K562 (cell line): ENCODE results near the gene ZNF106. TPM values are rescaled to one million over a fixed set of nuclear protein-coding genes. Genes with fewer than 3 reads are reported as not detected.

Source experiments
- ARID3A ChIP-seq: IDR thresholded peaks from 2 replicates; pipeline ENCODE4 v1.6.1; 2012; ENCODE audit warnings: low read depth, low read length, improper control_type of control experiment, borderline replicate concordance
- ESRRB ChIP-seq: fragments of 250-450 bp; sonication (Bioruptor Pico); IDR thresholded peaks from 2 replicates; pipeline ENCODE4 v1.5.0; 2020; ENCODE audit warnings: mild to moderate bottlenecking, moderate library complexity, borderline replicate concordance
- FUS ChIP-seq: fragments of 200-400 bp; formaldehyde crosslinking; optimal IDR thresholded peaks from 2 replicates; pipeline ENCODE3; 2017; ENCODE audit warnings: low read depth, low read length
- GABPB1 ChIP-seq: sonication (generic); formaldehyde crosslinking; IDR thresholded peaks from 2 replicates; pipeline ENCODE4 v1.8.0; 2022; ENCODE audit warnings: mild to moderate bottlenecking, missing genetic modification reagents
- GATAD2B ChIP-seq: fragments of 450-650 bp; IDR thresholded peaks from 2 replicates; pipeline ENCODE4 v1.6.1; 2017; ENCODE audit warnings: mild to moderate bottlenecking, borderline replicate concordance
- HCFC1 ChIP-seq: IDR thresholded peaks from 2 replicates; pipeline ENCODE4 v1.6.1; 2012; ENCODE audit warnings: low read depth, low read length, improper control_type of control experiment
- HES1 ChIP-seq: fragments of 450-650 bp; IDR thresholded peaks from 2 replicates; pipeline ENCODE4 v1.6.1; 2016; ENCODE audit warnings: low read depth, mild to moderate bottlenecking, moderate library complexity
- IRF2 ChIP-seq: sonication (generic); formaldehyde crosslinking; IDR thresholded peaks from 2 replicates; pipeline ENCODE4 v1.8.1; 2022; ENCODE audit warnings: mild to moderate bottlenecking, missing genetic modification reagents
- JUND ChIP-seq, 2 experiments: IDR thresholded peaks; 2 replicates in 1 of 2; 3 replicates in 1 of 2; pipeline ENCODE4 v1.6.1; 2011; ENCODE audit warnings: borderline replicate concordance in 2 of 2, low read depth in 2 of 2, low read length in 2 of 2, improper control_type of control experiment in 1 of 2, missing biosample characterization in 1 of 2, missing genetic modification characterization in 1 of 2, missing genetic modification reagents in 1 of 2
- MAFK ChIP-seq: IDR thresholded peaks from 2 replicates; pipeline ENCODE4 v1.6.1; 2011; ENCODE audit warnings: low read length, improper control_type of control experiment
- SETDB1 ChIP-seq: IDR thresholded peaks from one replicate; pipeline ENCODE4 v1.6.1; 2012; ENCODE audit warnings: low read length, control low read depth, inconsistent platforms
- SMARCA4 ChIP-seq: fragments of 450-650 bp; IDR thresholded peaks from 2 replicates; pipeline ENCODE4 v1.6.1; 2016
- STAT5A ChIP-seq: IDR thresholded peaks from 2 replicates; pipeline ENCODE4 v1.6.1; 2012; ENCODE audit warnings: low read length, inconsistent platforms, borderline replicate concordance
- TCFL5 ChIP-seq: fragments of 250-450 bp; sonication (Bioruptor Pico); conservative IDR thresholded peaks from 2 replicates; pipeline ENCODE4 v1.6.1; 2021; ENCODE audit warnings: mild to moderate bottlenecking, moderate library complexity, matching md5 sums
- ZBTB8A ChIP-seq: fragments of 450-650 bp; IDR thresholded peaks from 2 replicates; pipeline ENCODE4 v1.6.1; 2018; ENCODE audit warnings: mild to moderate bottlenecking, moderate library complexity; ENCODE audit not compliant: partially characterized antibody
- ZNF134 ChIP-seq: fragments of 250-450 bp; sonication (Bioruptor Pico); conservative IDR thresholded peaks from 2 replicates; pipeline ENCODE4 v1.4.0; 2020
- ZNF384 ChIP-seq: IDR thresholded peaks from 2 replicates; pipeline ENCODE4 v1.6.1; 2012; ENCODE audit warnings: low read depth, low read length, improper control_type of control experiment
- ZNF655 ChIP-seq: fragments of 250-450 bp; sonication (Bioruptor Pico); IDR thresholded peaks from 2 replicates; pipeline ENCODE4 v1.5.0; 2021
- ZSCAN29 ChIP-seq: fragments of 450-650 bp; IDR thresholded peaks from 2 replicates; pipeline ENCODE4 v1.6.1; 2017
- polyA plus RNA-seq, 8 experiments: library from polyadenylated mRNA; depleted of rRNA in 4 of 8; stranded (reverse) in 5 of 8; unstranded in 3 of 8; fragments of >200 nt; fragmentation: Nextera tagmentation in 2 of 8; fragmentation: Illumina TruSeq in 1 of 8; extraction: Ambion mirVana in 2 of 8; extraction: Trizol in 1 of 8; gene quantifications; 2 replicates each; pipeline versions ENCODE4 v1.2.1 to v1.2.3, GENCODE V29; 2011 to 2014; ENCODE audit warnings: inconsistent platforms in 1 of 8, missing spikeins in 1 of 8
- total RNA-seq, 7 experiments: library from RNA; depleted of rRNA in 6 of 7; stranded (reverse); fragments of >200 nt in 6 of 7; fragmentation: Illumina TruSeq in 2 of 7; extraction: Trizol in 2 of 7; gene quantifications; 2 replicates each; pipeline versions ENCODE4 v1.2.1 to v1.2.3, GENCODE V29; 2011 to 2021; ENCODE audit warnings: low replicate concordance in 1 of 7

ZNF106 gene
- total and polyA plus RNA-seq, 9 of the 15 experiments (the other 6 are each of a cell fraction or from before 2014, with no cell fraction given) = 14.4 to 55.3 (median 33.7) TPM

GRCh38 chr15:42508263-42508690, 17.3 kb upstream of the ZNF106 start (continued):
- no peak for TF ChIP-seq ZNF655
- TF ChIP-seq ZNF134 = no peak
- no peak for TF ChIP-seq ZSCAN29
- no peak for TF ChIP-seq SETDB1
- TF ChIP-seq ZBTB8A = no peak
- no peak for TF ChIP-seq STAT5A
- TF ChIP-seq HES1 = no peak
- TF ChIP-seq GABPB1 = no peak
- TF ChIP-seq JUND (IDR thresholded peaks at IDR 0.05; ENCODE audit: borderline replicate concordance, low read depth, low read length) = no peak; the same call in 1 of the 2 replicates
- TF ChIP-seq JUND (tag; IDR thresholded peaks at IDR 0.05; ENCODE audit: borderline replicate concordance, low read depth, low read length) = peak; percentile 46; the same call in 1 of the 3 replicates
- TF ChIP-seq ARID3A = 0 out of 2 replicates have a peak, but pooled peaks have one; percentile 21
- TF ChIP-seq SMARCA4 = peak; percentile 53; the same call in 1 of the 2 replicates
- no peak for TF ChIP-seq HCFC1
- TF ChIP-seq GATAD2B = no peak
- no peak for TF ChIP-seq FUS
- TF ChIP-seq MAFK = no peak
- peak; percentile 75 for TF ChIP-seq ZNF384
- TF ChIP-seq ESRRB (CRISPR knock-in tag) = no peak
- no peak for TF ChIP-seq IRF2 (CRISPR knock-in tag)
- TF ChIP-seq TCFL5 (CRISPR knock-in tag) = no peak
